GM12891 (cell line): ENCODE measurements around the gene PDE6B.

Experiments
- DNase-seq: peaks from one replicate; pipeline ENCODE4 v3.0.0; 2011; ENCODE audit warnings: low spot score; ENCODE audit not compliant: insufficient read length
- FAIRE-seq: peaks from 2 replicates; lab custom pipeline; 2011; peaks lifted over from hg19 to GRCh38; lab: Jason Lieb, UNC
- PAX5 ChIP-seq: IDR thresholded peaks from 2 replicates; pipeline ENCODE4 v1.6.1; 2011; ENCODE audit warnings: low read length, moderate library complexity, mild to moderate bottlenecking; ENCODE audit not compliant: insufficient read depth, severe bottlenecking
- POLR2A ChIP-seq: IDR thresholded peaks from 2 replicates; pipeline ENCODE4 v1.6.1; 2011; ENCODE audit warnings: low read depth, low read length, control low read depth
- POLR2AphosphoS5 ChIP-seq: IDR thresholded peaks from 2 replicates; pipeline ENCODE4 v1.6.1; 2011; ENCODE audit warnings: low read depth, low read length, control low read depth
- POU2F2 ChIP-seq: IDR thresholded peaks from 2 replicates; pipeline ENCODE4 v1.6.1; 2011; ENCODE audit warnings: low read depth, mild to moderate bottlenecking, control low read depth, low read length, moderate library complexity
- SPI1 ChIP-seq: IDR thresholded peaks from 2 replicates; pipeline ENCODE4 v1.6.1; 2011; ENCODE audit warnings: low read depth, low read length, control low read depth
- TAF1 ChIP-seq: IDR thresholded peaks from 2 replicates; pipeline ENCODE4 v1.6.1; 2011; ENCODE audit warnings: low read depth, low read length, control low read depth

PDE6B gene

GRCh38 chr4:683247-683897 lies 58.0 kb downstream of the PDE6B start:
- TF ChIP-seq POLR2AphosphoS5 = no peak
- TF ChIP-seq POU2F2 = no peak
- TF ChIP-seq PAX5 = no peak
- no peak for TF ChIP-seq SPI1
- no peak for TF ChIP-seq POLR2A
- no peak for TF ChIP-seq TAF1
- DNase-seq (no peak), FAIRE-seq (no peak)

DNA sequence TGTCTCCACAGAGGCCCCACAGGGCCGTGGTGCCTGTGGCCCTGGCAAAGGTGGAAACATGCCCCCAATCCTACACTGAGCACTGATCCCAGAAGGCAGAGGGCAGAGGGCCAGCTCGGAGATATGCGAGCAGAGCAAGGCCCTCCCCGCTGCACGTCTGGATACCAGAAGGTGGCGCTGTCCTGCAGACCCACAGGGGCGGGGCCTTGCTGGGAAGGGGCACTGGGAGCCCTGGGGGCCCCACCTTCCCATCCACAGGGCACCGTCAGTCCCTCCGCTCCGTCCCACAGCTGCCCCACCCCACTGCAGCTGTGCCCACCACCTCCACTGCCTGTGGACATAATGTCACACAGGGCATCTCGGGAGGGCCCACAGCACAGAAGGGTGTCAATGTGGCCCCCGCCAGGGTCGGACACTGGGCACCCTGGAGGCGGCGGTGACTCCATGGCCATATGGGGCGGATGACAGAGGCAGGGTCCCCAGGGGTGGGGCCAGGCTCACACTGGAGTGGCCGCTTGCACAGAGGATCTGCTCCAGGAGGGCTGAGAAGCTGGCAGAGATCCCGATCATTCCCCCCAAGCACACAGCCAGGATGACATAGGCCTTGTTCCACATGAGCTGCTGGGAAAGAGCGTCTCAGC lies 58.7 kb downstream of the PDE6B start:
- DNase-seq = no peak
- no peak for FAIRE-seq
- no peak for TF ChIP-seq POU2F2
- TF ChIP-seq POLR2AphosphoS5 = no peak
- no peak for TF ChIP-seq POLR2A

DNA sequence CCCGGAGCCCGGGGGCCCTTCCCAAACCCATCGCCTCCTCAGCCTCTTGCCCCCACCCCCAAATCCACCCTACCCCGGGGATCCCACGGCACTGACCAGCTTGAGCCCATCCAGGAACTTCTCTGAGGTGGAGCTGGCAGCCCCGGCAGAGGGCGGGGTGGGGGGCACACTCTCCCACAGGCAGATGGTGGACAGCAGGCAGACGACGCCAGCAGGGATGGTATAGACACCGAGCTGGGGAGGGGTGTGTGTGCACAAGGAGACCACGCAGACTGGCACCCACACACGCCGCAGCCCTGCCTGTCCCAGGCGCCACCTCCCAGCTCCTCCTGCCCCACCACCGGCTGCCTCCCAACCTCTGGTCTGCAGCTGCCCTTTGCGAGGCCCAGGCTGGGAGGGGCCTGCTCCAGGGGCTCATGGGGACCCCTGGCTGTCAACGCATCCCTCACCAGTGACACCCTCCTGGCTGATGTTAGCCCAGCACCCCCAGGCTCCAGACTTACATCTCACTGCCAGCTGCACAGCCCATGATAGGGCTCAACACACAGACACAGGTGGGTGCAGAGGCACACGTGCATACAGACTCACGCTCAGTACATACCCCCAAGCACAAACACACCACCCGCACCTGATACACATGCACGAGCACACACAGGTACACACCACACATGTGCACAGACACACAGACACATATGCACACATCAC lies 59.4 kb downstream of the PDE6B start:
- DNase-seq (no peak), FAIRE-seq (no peak)
- TF ChIP-seq POLR2A (no peak), SPI1 (no peak), PAX5 (no peak), TAF1 (no peak), POU2F2 (no peak), POLR2AphosphoS5 (no peak)

DNA sequence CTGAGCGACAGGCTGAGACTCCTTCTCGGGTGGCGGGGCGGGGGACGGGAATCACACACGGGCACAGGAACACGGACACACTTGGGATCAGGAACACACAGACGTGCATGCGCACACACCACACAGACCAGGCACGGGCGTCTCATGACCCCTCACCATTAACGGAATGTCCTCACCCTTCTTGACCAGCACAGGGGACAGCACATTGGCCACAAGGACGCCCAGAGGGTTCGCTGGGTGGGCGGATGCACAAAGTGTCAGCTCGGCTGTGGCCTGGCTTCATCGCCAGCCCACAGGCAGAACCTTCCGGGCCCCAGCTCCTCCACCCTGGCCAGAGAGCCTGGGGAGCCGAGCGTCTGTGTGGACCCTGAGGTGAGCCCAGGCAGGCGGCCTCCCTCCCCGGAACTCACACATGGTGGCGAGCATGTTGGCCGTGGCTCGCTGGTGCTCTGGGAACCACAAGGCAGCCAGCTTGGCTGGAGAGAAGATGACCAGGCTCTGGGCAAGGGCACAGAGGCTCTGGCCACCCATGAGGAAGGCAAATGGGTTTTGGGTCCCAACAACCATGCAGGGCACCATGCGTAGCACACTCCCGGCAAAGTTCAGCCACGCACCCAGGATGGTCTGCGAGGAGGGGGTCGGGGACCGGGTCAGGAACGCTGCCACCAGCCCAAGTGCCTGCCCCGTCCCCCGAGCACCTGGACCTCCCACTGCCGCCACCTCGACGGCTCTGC lies 60.5 kb downstream of the PDE6B start:
- TF ChIP-seq POLR2AphosphoS5 (no peak), PAX5 (no peak), SPI1 (no peak), TAF1 (no peak), POU2F2 (no peak), POLR2A (no peak)
- DNase-seq = no peak
- FAIRE-seq = no peak

DNA sequence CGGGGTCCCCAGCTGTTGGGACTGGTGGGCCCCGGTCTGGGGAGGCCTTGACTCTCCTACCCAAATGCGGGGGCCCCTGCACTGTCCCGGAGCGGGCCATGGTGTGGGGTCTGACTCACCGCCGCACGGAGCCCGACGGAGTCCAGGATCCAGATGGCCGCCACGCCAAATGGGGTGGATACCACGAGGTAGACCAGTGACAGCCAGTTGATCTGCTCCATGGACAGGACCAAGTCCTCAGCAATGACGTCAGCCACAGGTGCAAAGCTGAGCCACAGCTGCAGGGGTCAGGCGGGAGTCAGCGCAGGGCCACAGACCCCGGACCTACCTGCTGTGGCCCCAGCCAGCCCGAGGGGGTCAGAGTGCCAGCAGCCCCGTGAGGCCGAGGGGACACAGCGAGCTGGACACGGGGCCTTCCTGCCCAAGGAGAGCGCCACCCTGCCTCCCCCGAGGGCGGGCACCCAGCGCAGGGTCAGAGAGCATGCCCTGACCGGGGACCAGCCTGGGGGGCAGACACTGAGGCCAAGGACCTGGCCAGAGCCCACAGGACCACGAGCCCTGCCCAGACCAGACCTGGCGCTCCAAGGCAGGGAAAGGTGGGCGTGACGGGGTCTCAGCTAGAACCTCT lies 61.2 kb downstream of the PDE6B start:
- FAIRE-seq (no peak), DNase-seq (no peak)
- TF ChIP-seq PAX5 (no peak), TAF1 (no peak), POLR2A (no peak), SPI1 (no peak), POU2F2 (no peak), POLR2AphosphoS5 (no peak)

DNA sequence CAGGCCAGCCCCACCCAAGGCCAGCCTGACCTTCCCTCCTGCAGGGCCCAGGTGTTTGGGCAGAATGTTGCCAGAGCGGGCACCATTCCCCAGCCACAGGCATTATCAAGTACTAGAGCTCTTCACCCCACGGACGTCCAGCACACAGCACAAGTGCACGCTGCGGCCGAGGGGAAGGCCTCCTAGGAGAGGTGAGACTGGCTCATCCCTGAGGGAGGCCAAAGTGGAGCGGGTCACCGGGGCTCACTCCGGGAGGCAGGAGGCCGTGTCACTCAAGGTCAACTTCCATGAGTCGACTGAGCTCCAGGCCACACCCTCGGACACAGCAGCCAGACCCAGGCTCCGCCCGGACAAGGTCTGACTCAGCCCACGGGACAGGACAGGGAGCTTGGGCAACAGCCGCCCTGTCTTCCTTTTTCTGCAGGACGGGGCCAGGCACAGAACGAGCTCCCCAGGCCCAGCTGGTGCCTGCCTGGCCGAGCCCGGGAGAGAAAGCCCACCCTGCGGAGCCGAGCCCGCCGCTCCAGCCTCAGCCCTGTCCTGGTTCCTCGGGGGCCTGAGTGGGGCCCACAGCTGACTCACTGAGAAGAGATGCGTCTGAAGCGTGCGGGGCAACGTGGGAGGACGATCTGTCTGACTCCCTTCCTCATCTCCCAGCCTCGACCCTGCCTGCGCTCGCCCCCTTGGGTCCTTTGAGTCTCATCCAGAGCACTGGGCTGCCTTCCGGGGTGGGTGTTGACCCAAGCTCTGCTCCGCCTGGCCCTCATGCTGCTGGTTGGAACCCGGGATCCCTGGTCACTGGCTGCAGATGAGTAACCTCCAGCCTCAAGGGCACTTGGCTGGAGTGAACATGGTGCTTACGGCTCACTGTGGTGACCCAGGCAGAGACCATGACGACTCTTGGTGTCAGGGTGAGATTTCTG lies 61.9 kb downstream of the PDE6B start:
- FAIRE-seq (no peak), DNase-seq (no peak)
- TF ChIP-seq POU2F2 = no peak
- no peak for TF ChIP-seq TAF1
- no peak for TF ChIP-seq POLR2AphosphoS5
- no peak for TF ChIP-seq POLR2A
- no peak for TF ChIP-seq PAX5
- TF ChIP-seq SPI1 = no peak

- FAIRE-seq = no peak
- TF ChIP-seq SPI1 = no peak
- no peak for TF ChIP-seq POU2F2
- no peak for TF ChIP-seq PAX5
- no peak for TF ChIP-seq POLR2AphosphoS5
- TF ChIP-seq TAF1 = no peak
- TF ChIP-seq POLR2A = no peak
- DNase-seq = no peak
Observed at GRCh38 chr4:687971-688853, 62.8 kb downstream of the PDE6B start.
